HepG2 (cell line): ENCODE data around the gene PYGB. TPM values are rescaled to one million over a fixed set of nuclear protein-coding genes. Genes with fewer than 3 reads are reported as not detected.

Experiments used
- HNF4A ChIP-seq: sonication (generic); formaldehyde crosslinking; IDR thresholded peaks from 2 replicates; pipeline ENCODE4 v1.4.0; 2020; ENCODE audit warnings: missing genetic modification reagents
- MTF2 ChIP-seq: sonication (generic); formaldehyde crosslinking; IDR thresholded peaks from 2 replicates; pipeline ENCODE4 v1.5.0; 2020; ENCODE audit warnings: missing genetic modification reagents, borderline replicate concordance
- NCOA5 ChIP-seq: sonication (generic); formaldehyde crosslinking; IDR thresholded peaks from 2 replicates; pipeline ENCODE4 v1.4.0; 2020; ENCODE audit warnings: missing genetic modification reagents
- POLR2A ChIP-seq, 2 experiments: IDR thresholded peaks; 2 replicates each; pipeline ENCODE4 v1.6.1; 2011; ENCODE audit warnings: low read depth in 2 of 2, low read length in 2 of 2, mild to moderate bottlenecking in 1 of 2, moderate library complexity in 1 of 2; ENCODE audit not compliant: insufficient read depth in 1 of 2
- POLR2AphosphoS2 ChIP-seq: IDR thresholded peaks from 2 replicates; pipeline ENCODE4 v1.6.1; 2011; ENCODE audit warnings: low read depth, low read length, improper control_type of control experiment
- PTBP1 ChIP-seq: fragments of 200-400 bp; formaldehyde crosslinking; IDR thresholded peaks from 2 replicates; pipeline ENCODE4 v1.6.1; 2018; ENCODE audit warnings: low read length, low read depth; ENCODE audit not compliant: poor library complexity, severe bottlenecking
- SMAD1 ChIP-seq: sonication (generic); formaldehyde crosslinking; IDR thresholded peaks from 2 replicates; pipeline ENCODE4 v1.4.0; 2020; ENCODE audit warnings: missing genetic modification reagents, low read depth, mild to moderate bottlenecking, borderline replicate concordance
- ZC3H4 ChIP-seq: sonication (generic); formaldehyde crosslinking; IDR thresholded peaks from 2 replicates; pipeline ENCODE4 v1.4.0; 2020; ENCODE audit warnings: missing genetic modification reagents, borderline replicate concordance
- ZMYM2 ChIP-seq: sonication (generic); formaldehyde crosslinking; IDR thresholded peaks from 2 replicates; pipeline ENCODE4 v1.8.0; 2022; ENCODE audit warnings: mild to moderate bottlenecking, missing genetic modification reagents
- ZNF12 ChIP-seq: sonication (generic); formaldehyde crosslinking; IDR thresholded peaks from 2 replicates; pipeline ENCODE4 v1.5.0; 2020; ENCODE audit warnings: missing genetic modification reagents
- ZNF225 ChIP-seq: sonication (generic); formaldehyde crosslinking; IDR thresholded peaks from 2 replicates; pipeline ENCODE4 v1.4.0; 2020; ENCODE audit warnings: mild to moderate bottlenecking, missing genetic modification reagents
- ZNF264 ChIP-seq: sonication (generic); formaldehyde crosslinking; IDR thresholded peaks from 2 replicates; pipeline ENCODE4 v1.4.0; 2020; ENCODE audit warnings: missing genetic modification reagents
- ZNF335 ChIP-seq: sonication (generic); formaldehyde crosslinking; IDR thresholded peaks from 2 replicates; pipeline ENCODE4 v1.4.0; 2020; ENCODE audit warnings: missing genetic modification reagents
- polyA plus RNA-seq, 8 experiments: library from polyadenylated mRNA; depleted of rRNA in 3 of 8; stranded (reverse) in 7 of 8; unstranded in 1 of 8; fragments of >200 nt; fragmentation: Illumina TruSeq in 4 of 8; extraction: Trizol in 4 of 8; gene quantifications; 2 replicates each; pipeline versions ENCODE4 v1.2.1 to v1.2.3, GENCODE V29; 2011 to 2016; ENCODE audit warnings: low read depth in 4 of 8, missing spikeins in 1 of 8, mixed read lengths in 1 of 8; ENCODE audit not compliant: insufficient read depth in 1 of 8
- total RNA-seq, 5 experiments: library from RNA; depleted of rRNA; stranded (reverse); fragments of >200 nt; fragmentation: Illumina TruSeq; extraction: Trizol; gene quantifications; 2 replicates each; pipeline ENCODE4 v1.2.3, GENCODE V29; 2016; ENCODE audit warnings: low read depth in 1 of 5
- TF ChIP-seq, protein P1 (sequence below): IDR thresholded peaks from 2 replicates; pipeline ENCODE4 v1.6.1; 2016; ENCODE audit warnings: missing genetic modification reagents, missing compliant biosample characterization
- TF ChIP-seq, protein P2 (sequence below): sonication (generic); formaldehyde crosslinking; IDR thresholded peaks from one replicate; pipeline ENCODE4 v1.5.1; 2020; ENCODE audit warnings: mild to moderate bottlenecking, missing genetic modification reagents; ENCODE audit errors: not compliant biosample characterization

The PYGB gene
- total and polyA plus RNA-seq, 2 of the 13 experiments (the other 11 are each of a cell fraction or from before 2014, with no cell fraction given) = 24.2 to 86.3 TPM

DNA sequence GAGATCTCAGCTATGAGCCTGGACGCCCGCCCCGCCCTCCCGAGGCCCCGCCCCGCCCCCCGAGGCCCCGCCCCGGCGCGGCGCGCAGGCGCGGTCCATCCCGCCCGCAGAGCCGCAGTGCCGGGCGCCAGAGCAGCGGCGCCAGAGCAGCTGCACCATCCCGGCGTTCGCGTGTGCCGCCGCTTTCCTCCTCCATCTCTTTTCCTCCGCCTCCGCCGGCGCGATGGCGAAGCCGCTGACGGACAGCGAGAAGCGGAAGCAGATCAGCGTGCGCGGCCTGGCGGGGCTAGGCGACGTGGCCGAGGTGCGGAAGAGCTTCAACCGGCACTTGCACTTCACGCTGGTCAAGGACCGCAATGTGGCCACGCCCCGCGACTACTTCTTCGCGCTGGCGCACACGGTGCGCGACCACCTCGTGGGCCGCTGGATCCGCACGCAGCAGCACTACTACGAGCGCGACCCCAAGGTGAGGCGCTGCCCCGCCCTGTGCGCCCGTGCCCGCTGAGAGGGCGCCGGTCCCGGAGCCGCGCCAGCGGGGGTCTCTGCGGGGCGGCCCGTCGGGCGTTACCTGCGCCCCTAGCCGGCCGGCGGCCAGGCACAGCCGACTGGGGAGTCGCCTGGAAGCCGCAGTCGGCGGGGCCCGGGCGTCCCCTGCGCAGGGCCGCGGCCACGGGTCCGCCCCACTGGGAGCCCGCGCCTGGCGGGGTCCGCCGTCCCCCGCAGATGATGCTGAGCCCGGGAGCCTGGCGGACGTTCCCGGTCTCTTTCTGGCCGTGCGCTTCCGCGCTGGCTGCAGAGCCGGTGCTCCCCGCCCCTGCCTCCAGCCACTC, at the start of gene PYGB (continued):
- TF ChIP-seq ZNF225 (CRISPR knock-in tag) (peak; percentile 82), HNF4A (CRISPR knock-in tag) (peak; percentile 65; the same call in 1 of the 2 replicates), ZNF335 (peak; percentile 61), ZMYM2 (CRISPR knock-in tag) (no peak; the same call in 1 of the 2 replicates), NCOA5 (CRISPR knock-in tag) (no peak), PTBP1 (peak; percentile 84), POLR2A (IDR thresholded peaks at IDR 0.05; ENCODE audit: insufficient read depth in 1 of 2, low read depth in 2 of 2, low read length in 2 of 2) (peak; percentile 95 to 100), POLR2AphosphoS2 (0 out of 2 replicates have a peak, but pooled peaks have one; percentile 21), SMAD1 (CRISPR knock-in tag) (peak; percentile 95), ZC3H4 (CRISPR knock-in tag) (0 out of 2 replicates have a peak, but pooled peaks have one; percentile 16), ZNF12 (CRISPR knock-in tag) (peak; percentile 50), ZNF264 (CRISPR knock-in tag) (peak; percentile 89), MTF2 (CRISPR knock-in tag) (0 out of 2 replicates have a peak, but pooled peaks have one; percentile 91)
- TF ChIP-seq, protein P1, sequence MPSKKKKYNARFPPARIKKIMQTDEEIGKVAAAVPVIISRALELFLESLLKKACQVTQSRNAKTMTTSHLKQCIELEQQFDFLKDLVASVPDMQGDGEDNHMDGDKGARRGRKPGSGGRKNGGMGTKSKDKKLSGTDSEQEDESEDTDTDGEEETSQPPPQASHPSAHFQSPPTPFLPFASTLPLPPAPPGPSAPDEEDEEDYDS = peak; percentile 67; the same call in 1 of the 2 replicates
- TF ChIP-seq, protein P2, sequence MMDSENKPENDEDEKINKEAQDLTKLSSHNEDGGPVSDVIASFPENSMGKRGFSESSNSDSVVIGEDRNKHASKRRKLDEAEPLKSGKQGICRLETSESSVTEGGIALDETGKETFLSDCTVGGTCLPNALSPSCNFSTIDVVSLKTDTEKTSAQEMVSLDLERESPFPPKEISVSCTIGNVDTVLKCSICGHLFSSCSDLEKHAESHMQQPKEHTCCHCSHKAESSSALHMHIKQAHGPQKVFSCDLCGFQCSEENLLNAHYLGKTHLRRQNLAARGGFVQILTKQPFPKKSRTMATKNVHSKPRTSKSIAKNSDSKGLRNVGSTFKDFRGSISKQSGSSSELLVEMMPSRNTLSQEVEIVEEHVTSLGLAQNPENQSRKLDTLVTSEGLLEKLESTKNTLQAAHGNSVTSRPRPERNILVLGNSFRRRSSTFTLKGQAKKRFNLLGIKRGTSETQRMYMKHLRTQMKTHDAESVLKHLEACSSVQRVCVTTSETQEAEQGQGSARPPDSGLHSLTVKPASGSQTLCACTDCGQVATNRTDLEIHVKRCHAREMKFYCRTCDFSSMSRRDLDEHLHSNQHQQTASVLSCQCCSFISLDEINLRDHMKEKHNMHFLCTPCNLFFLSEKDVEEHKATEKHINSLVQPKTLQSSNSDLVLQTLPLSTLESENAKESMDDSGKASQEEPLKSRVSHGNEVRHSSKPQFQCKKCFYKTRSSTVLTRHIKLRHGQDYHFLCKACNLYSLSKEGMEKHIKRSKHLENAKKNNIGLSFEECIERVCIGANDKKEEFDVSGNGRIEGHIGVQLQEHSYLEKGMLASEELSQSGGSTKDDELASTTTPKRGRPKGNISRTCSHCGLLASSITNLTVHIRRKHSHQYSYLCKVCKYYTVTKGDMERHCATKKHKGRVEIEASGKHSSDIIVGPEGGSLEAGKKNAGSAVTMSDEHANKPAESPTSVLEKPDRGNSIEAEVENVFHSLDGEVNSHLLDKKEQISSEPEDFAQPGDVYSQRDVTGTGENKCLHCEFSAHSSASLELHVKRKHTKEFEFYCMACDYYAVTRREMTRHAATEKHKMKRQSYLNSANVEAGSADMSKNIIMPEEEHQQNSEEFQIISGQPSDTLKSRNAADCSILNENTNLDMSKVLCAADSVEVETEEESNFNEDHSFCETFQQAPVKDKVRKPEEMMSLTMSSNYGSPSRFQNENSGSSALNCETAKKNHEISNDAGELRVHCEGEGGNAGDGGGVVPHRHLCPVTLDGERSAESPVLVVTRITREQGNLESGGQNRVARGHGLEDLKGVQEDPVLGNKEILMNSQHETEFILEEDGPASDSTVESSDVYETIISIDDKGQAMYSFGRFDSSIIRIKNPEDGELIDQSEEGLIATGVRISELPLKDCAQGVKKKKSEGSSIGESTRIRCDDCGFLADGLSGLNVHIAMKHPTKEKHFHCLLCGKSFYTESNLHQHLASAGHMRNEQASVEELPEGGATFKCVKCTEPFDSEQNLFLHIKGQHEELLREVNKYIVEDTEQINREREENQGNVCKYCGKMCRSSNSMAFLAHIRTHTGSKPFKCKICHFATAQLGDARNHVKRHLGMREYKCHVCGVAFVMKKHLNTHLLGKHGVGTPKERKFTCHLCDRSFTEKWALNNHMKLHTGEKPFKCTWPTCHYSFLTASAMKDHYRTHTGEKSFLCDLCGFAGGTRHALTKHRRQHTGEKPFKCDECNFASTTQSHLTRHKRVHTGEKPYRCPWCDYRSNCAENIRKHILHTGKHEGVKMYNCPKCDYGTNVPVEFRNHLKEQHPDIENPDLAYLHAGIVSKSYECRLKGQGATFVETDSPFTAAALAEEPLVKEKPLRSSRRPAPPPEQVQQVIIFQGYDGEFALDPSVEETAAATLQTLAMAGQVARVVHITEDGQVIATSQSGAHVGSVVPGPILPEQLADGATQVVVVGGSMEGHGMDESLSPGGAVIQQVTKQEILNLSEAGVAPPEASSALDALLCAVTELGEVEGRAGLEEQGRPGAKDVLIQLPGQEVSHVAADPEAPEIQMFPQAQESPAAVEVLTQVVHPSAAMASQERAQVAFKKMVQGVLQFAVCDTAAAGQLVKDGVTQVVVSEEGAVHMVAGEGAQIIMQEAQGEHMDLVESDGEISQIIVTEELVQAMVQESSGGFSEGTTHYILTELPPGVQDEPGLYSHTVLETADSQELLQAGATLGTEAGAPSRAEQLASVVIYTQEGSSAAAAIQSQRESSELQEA (CRISPR knock-in tag) = peak; percentile 93
- TF ChIP-seq, all 625 proteins: peak for 450
